SU-DHL-6 (cell line): Measurements from ENCODE around the gene KAT2B.

Experiments used
- H2AFZ ChIP-seq: fragments of 200-600 bp; sonication (generic); 2 replicates; pipeline ENCODE4 v1.6.1; 2014; ENCODE audit warnings: low read depth, mild to moderate bottlenecking, moderate library complexity, mixed read lengths, antibody characterized with exemption, low read length; ENCODE audit not compliant: severe bottlenecking
- H3F3A ChIP-seq: fragments of 200-600 bp; shearing (Covaris generic); 2 replicates; pipeline ENCODE4 v1.6.0; 2016; ENCODE audit warnings: antibody characterized with exemption, mild to moderate bottlenecking; ENCODE audit not compliant: insufficient read depth
- H3K27ac ChIP-seq: fragments of 200-600 bp; sonication (generic); 2 replicates; pipeline ENCODE4 v1.5.1; 2016; ENCODE audit warnings: low read depth, mild to moderate bottlenecking, low read length, moderate library complexity, mixed read lengths
- H3K27me3 ChIP-seq: fragments of 200-600 bp; sonication (generic), shearing (Covaris generic); 2 replicates; pipeline ENCODE4 v1.6.0; 2014; ENCODE audit warnings: mild to moderate bottlenecking, low read length
- H3K36me3 ChIP-seq: fragments of 200-600 bp; sonication (generic); 2 replicates; pipeline ENCODE4 v1.6.1; 2014; ENCODE audit warnings: mild to moderate bottlenecking, low read length, mixed read lengths
- H3K4me2 ChIP-seq: fragments of 300-600, 200-600 bp; shearing (Covaris generic), sonication (generic); 2 replicates; pipeline ENCODE4 v1.6.0; 2014; ENCODE audit warnings: low read length, low read depth, mild to moderate bottlenecking; ENCODE audit not compliant: poor library complexity, severe bottlenecking
- H3K4me3 ChIP-seq: fragments of 200-600 bp; sonication (generic); 2 replicates; pipeline ENCODE4 v1.5.1; 2014; ENCODE audit warnings: antibody characterized with exemption, low read length, mild to moderate bottlenecking, mixed read lengths; ENCODE audit not compliant: insufficient read depth, poor library complexity, severe bottlenecking
- H3K79me2 ChIP-seq: fragments of 200-600 bp; sonication (generic); 2 replicates; pipeline ENCODE4 v1.6.1; 2014; ENCODE audit warnings: mild to moderate bottlenecking, low read length, moderate library complexity; ENCODE audit not compliant: insufficient read depth
- H3K9ac ChIP-seq: fragments of 200-600 bp; sonication (generic); 2 replicates; pipeline ENCODE4 v1.7.0; 2014; ENCODE audit warnings: mild to moderate bottlenecking, low read length
- H3K9me2 ChIP-seq: fragments of 200-600 bp; sonication (generic); replicated peaks from 2 replicates; pipeline ENCODE4 v1.6.1; 2014; ENCODE audit warnings: low read length; ENCODE audit not compliant: insufficient read depth
- H3K9me3 ChIP-seq: fragments of 200-600 bp; sonication (generic); 2 replicates; pipeline ENCODE4 v1.6.1; 2014; ENCODE audit warnings: low read length, mixed read lengths; ENCODE audit not compliant: insufficient read depth
- H4K20me1 ChIP-seq: fragments of 200-600 bp; sonication (generic); 2 replicates; pipeline ENCODE4 v1.6.1; 2014; ENCODE audit warnings: low read depth, mild to moderate bottlenecking, antibody characterized with exemption, low read length, moderate library complexity, mixed read lengths
- EZH2phosphoT487 ChIP-seq: fragments of 200-600 bp; sonication (generic), shearing (Covaris generic); conservative IDR thresholded peaks from 2 replicates; pipeline ENCODE4 v1.6.1; 2018; ENCODE audit warnings: mild to moderate bottlenecking, antibody characterized with exemption, low read length, moderate library complexity, mixed read lengths
- TF ChIP-seq, protein P1 (sequence below): fragments of 200-600 bp; sonication (generic); IDR thresholded peaks from one replicate; pipeline ENCODE4 v1.5.1; 2017; ENCODE audit warnings: antibody characterized with exemption, mild to moderate bottlenecking, low read length, moderate library complexity; ENCODE audit not compliant: insufficient read depth, poor library complexity, severe bottlenecking

The KAT2B gene

GRCh38 chr3:20039765-20040547, at the start of gene KAT2B:
TSS of gene KAT2B (plus strand) at chr3:20040446. CDS start at chr3:20040478, 32 bp downstream.
- Histone ChIP-seq H3F3A (peaks cover 25% of the 10 kb centered on the region), H3K4me2 (peak within 1 kb of the TSS; percentile 100), H3K27ac (peak within 1 kb of the TSS; percentile 97), H3K9me3 (no peaks in the 10 kb centered on the region), H3K79me2 (peaks cover 41% of the 10 kb centered on the region), H3K9me2 (no peaks in the 10 kb centered on the region), H3K4me3 (peak within 1 kb of the TSS; percentile 95), H3K36me3 (no peaks in the 10 kb centered on the region), H3K27me3 (no peaks in the 10 kb centered on the region), H3K9ac (peak within 1 kb of the TSS; percentile 92), H4K20me1 (peaks cover 3% of the 10 kb centered on the region; the same call in 1 of the 2 replicates), H2AFZ (peak within 1 kb of the TSS; percentile 91)
- TF ChIP-seq, protein P1, sequence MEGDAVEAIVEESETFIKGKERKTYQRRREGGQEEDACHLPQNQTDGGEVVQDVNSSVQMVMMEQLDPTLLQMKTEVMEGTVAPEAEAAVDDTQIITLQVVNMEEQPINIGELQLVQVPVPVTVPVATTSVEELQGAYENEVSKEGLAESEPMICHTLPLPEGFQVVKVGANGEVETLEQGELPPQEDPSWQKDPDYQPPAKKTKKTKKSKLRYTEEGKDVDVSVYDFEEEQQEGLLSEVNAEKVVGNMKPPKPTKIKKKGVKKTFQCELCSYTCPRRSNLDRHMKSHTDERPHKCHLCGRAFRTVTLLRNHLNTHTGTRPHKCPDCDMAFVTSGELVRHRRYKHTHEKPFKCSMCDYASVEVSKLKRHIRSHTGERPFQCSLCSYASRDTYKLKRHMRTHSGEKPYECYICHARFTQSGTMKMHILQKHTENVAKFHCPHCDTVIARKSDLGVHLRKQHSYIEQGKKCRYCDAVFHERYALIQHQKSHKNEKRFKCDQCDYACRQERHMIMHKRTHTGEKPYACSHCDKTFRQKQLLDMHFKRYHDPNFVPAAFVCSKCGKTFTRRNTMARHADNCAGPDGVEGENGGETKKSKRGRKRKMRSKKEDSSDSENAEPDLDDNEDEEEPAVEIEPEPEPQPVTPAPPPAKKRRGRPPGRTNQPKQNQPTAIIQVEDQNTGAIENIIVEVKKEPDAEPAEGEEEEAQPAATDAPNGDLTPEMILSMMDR = peak; percentile 83
- no peak for TF ChIP-seq EZH2phosphoT487

GRCh38 chr3:19994796-19995195, 45.5 kb upstream of the KAT2B start:
- no peak overlapping the region for H3K27ac ChIP-seq
- H3K36me3 ChIP-seq = no peaks in the 10 kb centered on the region
- H3F3A ChIP-seq = no peaks in the 10 kb centered on the region; the same call in 1 of the 2 replicates
- H3K9me2 ChIP-seq = no peaks in the 10 kb centered on the region
- no peak overlapping the region for H3K4me3 ChIP-seq
- no peak overlapping the region for H3K4me2 ChIP-seq
- H3K9ac ChIP-seq = no peak overlapping the region
- H2AFZ ChIP-seq = no peak overlapping the region
- H4K20me1 ChIP-seq = no peaks in the 10 kb centered on the region
- H3K27me3 ChIP-seq = no peaks in the 10 kb centered on the region
- no peaks in the 10 kb centered on the region for H3K9me3 ChIP-seq
- H3K79me2 ChIP-seq = no peaks in the 10 kb centered on the region
- TF ChIP-seq EZH2phosphoT487 = no peak
- TF ChIP-seq, protein P1 = no peak

GRCh38 chr3:19997502-19997901, 42.7 kb upstream of the KAT2B start:
- H3K27me3 ChIP-seq = no peaks in the 10 kb centered on the region
- H3K27ac ChIP-seq = no peak overlapping the region
- no peaks in the 10 kb centered on the region for H3K36me3 ChIP-seq
- H3K9me2 ChIP-seq = no peaks in the 10 kb centered on the region
- no peaks in the 10 kb centered on the region for H3K79me2 ChIP-seq
- no peak overlapping the region for H3K4me2 ChIP-seq
- H3K9me3 ChIP-seq = no peaks in the 10 kb centered on the region
- TF ChIP-seq, protein P1 = no peak
- TF ChIP-seq EZH2phosphoT487 = no peak
- H3K9ac ChIP-seq = no peak overlapping the region
- no peak overlapping the region for H3K4me3 ChIP-seq
- no peaks in the 10 kb centered on the region for H4K20me1 ChIP-seq
- H2AFZ ChIP-seq = no peak overlapping the region
- H3F3A ChIP-seq = no peaks in the 10 kb centered on the region; the same call in 1 of the 2 replicates
